Nucleus accumbens (tissue), 56 donors: ENCODE measurements around the gene EED.

Source experiments
- DNase-seq, 56 donors: peaks; one replicate each; lab custom pipeline; 2025; lab: John Stamatoyannopoulos, UW

Gene EED

GRCh38 chr11:86246293-86246675 is 1.7 kb downstream of the EED start:
- no peak for DNase-seq

- DNase-seq, result no peak
Measured at GRCh38 chr11:86247608-86248007, 3.1 kb downstream of the EED start.

GRCh38 chr11:86248609-86249008 is 4.1 kb downstream of the EED start:
- no peak for DNase-seq

DNA sequence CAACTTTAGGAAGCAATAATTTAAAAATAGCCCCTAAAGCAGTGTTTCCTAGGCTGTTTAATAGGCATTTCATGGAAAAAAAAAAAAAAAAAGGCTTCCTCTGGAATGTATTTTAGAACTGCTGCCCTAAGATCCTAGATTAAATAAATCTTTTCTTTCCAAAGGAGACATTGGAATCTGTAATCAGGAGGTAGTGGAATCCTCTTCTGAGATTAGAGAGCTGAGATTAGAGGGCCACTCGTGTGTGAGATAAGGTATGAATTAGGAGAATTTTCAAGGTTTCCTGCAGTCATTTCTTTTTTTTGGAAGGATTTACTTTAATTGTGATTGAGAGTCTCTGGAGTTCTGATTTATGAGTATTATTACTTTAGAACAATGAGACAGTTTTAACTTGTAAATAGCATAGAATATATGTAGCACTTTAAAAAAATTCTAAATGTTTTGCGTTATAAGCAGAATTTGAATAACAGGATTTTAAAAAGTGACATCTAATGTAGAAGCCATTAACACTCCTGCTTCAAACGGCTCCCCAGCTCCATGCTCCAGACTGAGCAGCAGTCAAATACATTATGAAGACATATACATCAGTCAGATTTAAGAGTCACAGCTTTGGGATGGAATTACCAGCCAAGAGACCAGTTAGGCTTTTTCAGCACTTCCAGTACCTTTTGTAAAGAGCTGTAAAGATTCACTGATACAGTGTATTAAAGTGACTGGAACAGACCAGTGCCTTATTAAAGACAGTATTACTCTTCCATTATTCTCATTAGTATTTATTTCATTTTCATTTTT is 5.0 kb downstream of the EED start:
- no peak for DNase-seq

GRCh38 chr11:86251345-86251744 is 6.8 kb downstream of the EED start:
- no peak for DNase-seq

- no peak for DNase-seq
Measured at GRCh38 chr11:86255896-86256295, 11.3 kb downstream of the EED start.

- DNase-seq, result no peak
Measured at GRCh38 chr11:86256608-86257007, 12.1 kb downstream of the EED start.

GRCh38 chr11:86257446-86257845 is 12.9 kb downstream of the EED start:
- no peak for DNase-seq

- no peak for DNase-seq
Measured at GRCh38 chr11:86259730-86260129, 15.2 kb downstream of the EED start.

DNA sequence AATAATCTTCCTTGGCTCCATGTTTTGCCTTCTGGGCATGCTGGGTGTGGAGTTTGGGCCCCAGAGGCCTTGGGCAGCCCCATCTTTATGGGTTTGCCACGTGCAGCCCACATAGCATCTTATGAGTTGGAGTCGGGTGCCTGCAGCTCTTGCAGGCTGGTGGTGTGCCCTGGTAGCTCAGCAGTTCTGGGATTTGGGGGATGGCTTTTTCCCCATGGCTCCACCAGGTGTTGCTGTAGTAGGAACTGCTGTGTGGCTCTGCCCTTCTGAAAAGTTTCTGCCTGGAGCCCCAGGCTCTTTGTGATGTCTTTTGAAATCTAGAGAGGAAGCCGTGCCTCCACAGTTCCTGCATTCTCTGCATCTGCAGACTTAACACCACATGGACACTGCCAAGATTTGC is 16.8 kb downstream of the EED start:
- no peak for DNase-seq

DNA sequence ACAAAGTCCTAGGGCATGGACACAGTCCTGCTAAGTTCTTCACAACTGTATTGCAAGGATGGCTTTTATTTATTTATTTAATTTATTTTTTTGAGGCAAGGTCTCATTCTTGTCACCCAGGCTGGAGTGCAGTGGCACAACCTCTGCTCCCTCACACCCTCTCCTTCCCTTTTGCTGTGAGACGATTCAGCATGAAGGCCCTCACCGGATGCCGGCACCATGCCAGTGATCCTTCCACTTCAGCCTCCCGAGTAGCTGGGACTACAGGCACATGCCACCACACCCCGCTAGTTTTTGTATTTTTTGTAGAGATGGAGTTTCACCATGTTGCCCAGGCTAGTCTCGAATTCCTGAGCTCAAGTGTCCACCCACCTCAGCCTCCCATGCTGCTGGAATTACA is 17.8 kb downstream of the EED start:
- no peak for DNase-seq

DNA sequence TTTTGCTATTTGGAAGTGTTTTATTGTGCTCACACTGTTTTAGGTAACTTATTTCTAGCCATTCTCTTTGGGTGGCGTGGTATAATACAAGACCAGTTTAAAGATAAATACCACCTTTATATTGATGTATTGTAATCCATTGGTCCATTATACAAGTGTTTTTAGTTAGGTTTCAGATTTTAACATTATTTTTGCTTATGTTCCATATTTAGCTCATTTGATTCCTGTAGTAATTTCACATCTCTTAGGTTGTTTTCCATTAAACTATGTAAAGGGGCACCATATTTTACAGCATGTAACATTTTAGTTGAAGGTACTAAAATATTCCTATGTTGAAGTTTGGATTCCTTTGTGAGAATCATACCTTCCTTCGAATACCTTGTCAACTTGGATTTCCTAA is 20.1 kb downstream of the EED start:
- DNase-seq, result no peak

DNA sequence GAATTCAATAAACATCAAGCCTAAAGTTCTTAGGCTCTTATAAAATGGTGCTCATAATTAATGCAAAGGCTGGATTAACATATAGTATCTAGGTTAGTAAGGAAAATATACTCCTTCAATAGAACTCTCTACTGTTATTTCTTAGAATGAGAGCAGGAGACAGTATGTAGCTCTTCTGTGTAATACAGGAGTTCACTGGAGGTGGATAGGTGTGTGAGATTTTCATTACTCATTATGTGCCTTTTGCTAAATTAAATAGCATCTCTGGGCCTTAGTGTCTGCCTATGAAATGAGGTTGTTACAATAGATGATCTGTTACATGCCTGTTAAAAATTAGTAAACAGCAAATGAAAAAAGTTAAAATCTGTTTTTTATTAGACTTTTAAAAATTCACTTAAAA is 20.6 kb downstream of the EED start:
- no peak for DNase-seq

- DNase-seq, result no peak
Measured at GRCh38 chr11:86269645-86270044, 25.1 kb downstream of the EED start.

GRCh38 chr11:86274503-86274902 is 29.9 kb downstream of the EED start:
- DNase-seq, result no peak

- no peak for DNase-seq
Measured at GRCh38 chr11:86274999-86275398, 30.4 kb downstream of the EED start.

DNA sequence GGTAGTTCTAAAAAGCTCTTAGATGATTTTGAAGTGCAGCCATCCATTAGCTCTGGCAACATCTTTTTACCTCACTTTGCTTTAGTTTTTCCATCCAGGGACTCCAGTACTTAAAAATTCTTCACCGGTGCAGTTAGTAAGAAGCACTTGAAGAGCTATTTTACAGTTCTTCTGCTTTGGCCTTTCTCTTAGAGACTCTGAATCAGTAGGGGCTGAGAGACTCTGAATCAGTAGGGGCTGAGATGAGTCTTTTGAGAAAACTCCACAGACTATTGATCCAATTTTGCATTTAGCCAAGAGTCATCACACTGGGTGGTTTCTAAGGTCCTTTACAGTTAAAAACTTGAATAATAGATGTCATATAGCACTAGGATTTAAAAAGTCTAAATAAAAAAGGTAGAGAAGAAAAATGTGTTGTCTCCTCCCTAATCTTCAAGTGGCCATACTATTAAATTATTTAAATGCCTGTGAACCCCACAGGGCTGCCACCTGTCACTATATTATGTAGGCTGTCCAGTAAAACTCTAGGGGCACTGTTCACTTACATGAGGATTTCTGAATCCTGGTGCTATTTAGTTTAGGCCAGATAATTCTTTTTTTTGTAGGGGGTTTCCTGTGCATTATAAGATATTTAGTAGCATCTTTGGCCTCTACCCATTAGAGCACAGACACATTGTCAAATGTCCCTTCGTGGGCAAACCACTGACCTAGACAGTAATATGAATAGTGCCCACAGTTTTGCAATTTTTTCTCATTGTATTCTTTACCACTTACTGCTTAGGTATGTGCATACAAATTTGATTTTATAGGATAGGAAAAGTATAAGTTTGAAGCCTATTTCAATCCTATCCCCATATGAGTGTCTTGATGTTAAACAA is 31.2 kb downstream of the EED start:
- no peak for DNase-seq

DNA sequence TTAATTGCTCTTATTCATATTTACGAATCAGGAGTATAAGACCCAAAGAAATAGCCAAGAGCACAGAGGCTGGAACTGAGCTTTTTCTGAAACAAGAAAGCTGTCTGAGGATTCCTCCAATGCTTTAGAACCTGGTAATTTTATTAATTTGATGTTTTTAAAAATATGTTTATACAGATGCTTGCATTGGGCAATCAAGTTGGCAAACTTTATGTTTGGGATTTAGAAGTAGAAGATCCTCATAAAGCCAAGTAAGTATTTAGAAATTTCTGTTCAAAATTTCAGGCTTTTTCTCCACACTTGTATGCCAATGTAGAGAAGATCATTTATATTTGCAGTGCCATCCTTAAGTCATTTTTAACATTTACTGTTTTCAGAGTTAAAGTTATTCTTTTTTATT is 33.2 kb downstream of the EED start:
- no peak for DNase-seq

GRCh38 chr11:86278226-86278625 is 33.7 kb downstream of the EED start:
- no peak for DNase-seq

- DNase-seq, result no peak
Measured at GRCh38 chr11:86279747-86280146, 35.2 kb downstream of the EED start.

DNA sequence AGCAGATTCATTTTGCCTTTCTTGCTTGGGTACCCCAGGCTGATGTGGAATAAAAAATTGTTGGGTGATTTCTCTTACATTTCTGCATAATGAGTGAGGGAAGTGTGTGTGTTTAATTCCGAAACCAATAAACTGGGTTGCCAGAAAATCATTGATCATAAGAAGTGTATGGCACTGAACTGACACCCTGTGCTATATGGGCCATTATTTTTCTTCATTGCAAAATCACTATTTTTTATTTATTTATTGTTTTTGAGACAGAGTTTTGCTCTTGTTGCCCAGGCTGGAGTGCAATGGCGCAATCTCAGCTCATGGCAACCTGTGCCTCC is 42.9 kb downstream of the EED start:
- no peak for DNase-seq
